Measurements from ENCODE around the gene KREMEN2. TPM values are rescaled to one million over a fixed set of nuclear protein-coding genes. Genes with fewer than 3 reads are reported as not detected.

Gene KREMEN2
- total RNA-seq, 1 donor: not detected

- H3K27me3 ChIP-seq (ENCODE audit: insufficient read depth, low read length): peaks cover 59% of the 10 kb centered on the region
- H3K4me2 ChIP-seq (ENCODE audit: insufficient read depth, low read length): no peak overlapping the region
- H3K27ac ChIP-seq (ENCODE audit: low read depth, low read length): no peak overlapping the region
- H4K20me1 ChIP-seq (ENCODE audit: insufficient read depth, low read length): no peaks in the 10 kb centered on the region
- no peak overlapping the region for H2AFZ ChIP-seq (ENCODE audit: low read length)
- H3K4me3 ChIP-seq (ENCODE audit: insufficient read depth, low read length): no peak overlapping the region
- no peaks in the 10 kb centered on the region for H3K36me3 ChIP-seq (ENCODE audit: insufficient read depth, low read length)
- H3K4me1 ChIP-seq (ENCODE audit: insufficient read depth, low read length): no peaks in the 10 kb centered on the region
- no peak for DNase-seq (ENCODE audit: insufficient read length, low spot score, missing footprints)
- no peak for TF ChIP-seq CTCF (IDR thresholded peaks at IDR 0.05; ENCODE audit: extremely low read depth, low read depth, low read length)
- H3K79me2 ChIP-seq (ENCODE audit: insufficient read depth, low read length): no peaks in the 10 kb centered on the region
- no peaks in the 10 kb centered on the region for H3K9me3 ChIP-seq (ENCODE audit: low read depth, low read length)
Observed at GRCh38 chr16:3013491-3013951, 49.4 kb downstream of the KREMEN2 start.

- H3K9me3 ChIP-seq (ENCODE audit: low read depth, low read length): no peaks in the 10 kb centered on the region
- H3K79me2 ChIP-seq (ENCODE audit: insufficient read depth, low read length): no peaks in the 10 kb centered on the region
- H3K36me3 ChIP-seq (ENCODE audit: insufficient read depth, low read length): no peaks in the 10 kb centered on the region
- H3K27ac ChIP-seq (ENCODE audit: low read depth, low read length): no peak overlapping the region
- H3K4me3 ChIP-seq (ENCODE audit: insufficient read depth, low read length): no peak overlapping the region
- DNase-seq (ENCODE audit: insufficient read length, low spot score, missing footprints): no peak
- H2AFZ ChIP-seq (ENCODE audit: low read length): no peak overlapping the region
- H4K20me1 ChIP-seq (ENCODE audit: insufficient read depth, low read length): no peaks in the 10 kb centered on the region
- peaks cover 53% of the 10 kb centered on the region for H3K27me3 ChIP-seq (ENCODE audit: insufficient read depth, low read length)
- H3K4me1 ChIP-seq (ENCODE audit: insufficient read depth, low read length): no peaks in the 10 kb centered on the region
- no peak for TF ChIP-seq CTCF (IDR thresholded peaks at IDR 0.05; ENCODE audit: extremely low read depth, low read depth, low read length)
- H3K4me2 ChIP-seq (ENCODE audit: insufficient read depth, low read length): no peak overlapping the region
Observed at GRCh38 chr16:3013998-3014690, 50.1 kb downstream of the KREMEN2 start.

GRCh38 chr16:3014971-3015370, 50.9 kb downstream of the KREMEN2 start:
- Histone ChIP-seq H3K27me3 (ENCODE audit: insufficient read depth, low read length) (peaks cover 45% of the 10 kb centered on the region), H3K4me1 (ENCODE audit: insufficient read depth, low read length) (no peaks in the 10 kb centered on the region), H3K36me3 (ENCODE audit: insufficient read depth, low read length) (no peaks in the 10 kb centered on the region), H3K4me2 (ENCODE audit: insufficient read depth, low read length) (no peak overlapping the region), H3K27ac (ENCODE audit: low read depth, low read length) (no peak overlapping the region), H4K20me1 (ENCODE audit: insufficient read depth, low read length) (no peaks in the 10 kb centered on the region), H2AFZ (ENCODE audit: low read length) (no peak overlapping the region), H3K4me3 (ENCODE audit: insufficient read depth, low read length) (no peak overlapping the region), H3K9me3 (ENCODE audit: low read depth, low read length) (no peaks in the 10 kb centered on the region), H3K79me2 (ENCODE audit: insufficient read depth, low read length) (no peaks in the 10 kb centered on the region)
- no peak for DNase-seq (ENCODE audit: insufficient read length, low spot score, missing footprints)
- TF ChIP-seq CTCF (IDR thresholded peaks at IDR 0.05; ENCODE audit: extremely low read depth, low read depth, low read length): no peak

GRCh38 chr16:3015865-3016521, 51.9 kb downstream of the KREMEN2 start:
- H3K27me3 ChIP-seq (ENCODE audit: insufficient read depth, low read length): peaks cover 36% of the 10 kb centered on the region
- no peaks in the 10 kb centered on the region for H3K79me2 ChIP-seq (ENCODE audit: insufficient read depth, low read length)
- no peaks in the 10 kb centered on the region for H3K36me3 ChIP-seq (ENCODE audit: insufficient read depth, low read length)
- DNase-seq (ENCODE audit: insufficient read length, low spot score, missing footprints): no peak
- no peaks in the 10 kb centered on the region for H3K9me3 ChIP-seq (ENCODE audit: low read depth, low read length)
- H3K27ac ChIP-seq (ENCODE audit: low read depth, low read length): no peak overlapping the region
- H3K4me3 ChIP-seq (ENCODE audit: insufficient read depth, low read length): no peak overlapping the region
- no peak overlapping the region for H3K4me2 ChIP-seq (ENCODE audit: insufficient read depth, low read length)
- no peak for TF ChIP-seq CTCF (IDR thresholded peaks at IDR 0.05; ENCODE audit: extremely low read depth, low read depth, low read length)
- peaks cover 3% of the 10 kb centered on the region for H4K20me1 ChIP-seq (ENCODE audit: insufficient read depth, low read length)
- no peaks in the 10 kb centered on the region for H3K4me1 ChIP-seq (ENCODE audit: insufficient read depth, low read length)
- no peak overlapping the region for H2AFZ ChIP-seq (ENCODE audit: low read length)
